HG03521 (cell line): ENCODE data around the gene CLDN11.

Experiments used
- ATAC-seq: cut with Tn5 transposase; IDR thresholded peaks from one replicate; pipeline ENCODE4 v1.9.1; 2021; ENCODE audit warnings: mild to moderate bottlenecking, moderate library complexity; ENCODE audit not compliant: unreplicated experiment

The CLDN11 gene

DNA sequence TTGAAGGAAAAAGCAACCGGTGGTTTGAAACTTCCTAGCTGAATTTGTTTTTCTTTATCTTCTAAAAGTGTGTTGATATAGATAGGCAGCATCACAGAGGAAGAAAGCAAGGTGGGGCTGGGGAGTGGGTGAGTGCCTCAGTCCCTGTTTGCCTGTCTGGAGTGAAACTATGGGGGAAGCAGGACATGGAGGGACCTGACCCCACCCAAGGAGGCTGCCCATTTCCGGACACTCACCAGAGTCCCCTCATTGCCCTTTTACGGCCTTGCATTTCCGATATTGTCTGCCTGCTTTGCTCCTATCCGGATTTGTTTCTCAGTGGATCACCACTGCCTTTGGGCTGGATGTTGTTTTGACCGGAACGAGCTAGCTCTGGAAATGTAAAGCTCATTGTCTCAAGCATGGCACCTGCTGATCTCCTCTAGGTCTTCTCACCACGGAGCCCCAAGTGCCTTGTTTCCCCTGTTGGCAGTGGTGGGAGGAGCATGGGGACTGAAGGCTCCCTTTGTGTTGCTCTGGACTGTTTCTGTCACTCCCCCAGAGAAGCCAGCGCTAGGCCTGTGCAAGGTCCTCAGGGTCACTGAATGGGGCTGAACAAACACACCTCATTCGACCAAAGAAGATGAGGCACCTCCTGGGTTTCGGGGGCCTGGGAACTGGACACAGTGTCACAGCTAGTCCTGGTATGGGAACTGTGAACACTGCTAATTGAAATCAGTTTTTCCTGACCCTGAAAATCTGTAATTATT is 7.0 kb downstream of the CLDN11 start:
- no peak for ATAC-seq

DNA sequence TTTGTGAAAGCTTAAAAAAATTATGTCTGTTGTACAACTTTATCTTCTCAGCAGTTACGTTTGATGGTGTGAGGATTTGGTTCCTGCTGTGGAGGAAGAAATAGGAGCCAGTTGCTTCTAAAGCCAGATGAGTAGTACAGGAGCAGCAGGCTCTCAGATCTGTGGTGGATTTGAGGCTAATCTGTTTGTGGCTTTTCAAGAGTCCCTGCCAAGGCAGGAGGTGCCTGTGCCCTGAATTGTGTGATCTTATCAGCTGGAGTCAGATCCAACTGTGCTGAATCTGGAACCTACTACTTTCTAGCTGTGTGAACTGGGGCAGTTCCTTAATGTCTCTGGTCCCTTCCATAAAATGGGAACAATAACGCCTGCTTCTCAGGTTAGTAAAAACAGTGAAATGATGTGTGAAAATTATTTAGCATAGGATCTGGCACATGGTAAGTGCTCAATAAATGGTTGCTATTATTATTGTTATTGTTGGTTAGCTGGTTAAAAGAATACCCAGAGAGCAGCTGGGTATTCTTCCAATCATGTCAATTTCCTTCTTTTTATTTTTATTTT is 7.7 kb downstream of the CLDN11 start:
- no peak for ATAC-seq

DNA sequence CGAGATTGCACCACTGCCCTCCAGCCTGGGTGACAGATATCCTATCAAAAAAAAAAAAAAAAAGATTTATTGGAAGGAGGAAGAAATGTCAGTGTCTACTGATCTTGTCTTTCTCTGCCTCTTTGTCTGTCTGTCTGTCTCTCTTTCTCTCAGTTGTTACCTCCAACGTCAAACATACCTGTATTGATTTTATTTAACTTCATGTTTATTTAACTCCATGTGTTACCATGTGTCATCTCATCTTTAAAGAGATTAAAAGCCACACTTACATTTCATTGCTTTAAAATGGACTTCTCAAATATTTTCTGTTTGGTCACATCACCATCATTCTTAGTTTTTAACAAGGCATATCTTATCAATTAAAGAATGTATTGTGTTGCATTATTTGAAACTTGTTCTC is 9.4 kb downstream of the CLDN11 start:
- no peak for ATAC-seq

DNA sequence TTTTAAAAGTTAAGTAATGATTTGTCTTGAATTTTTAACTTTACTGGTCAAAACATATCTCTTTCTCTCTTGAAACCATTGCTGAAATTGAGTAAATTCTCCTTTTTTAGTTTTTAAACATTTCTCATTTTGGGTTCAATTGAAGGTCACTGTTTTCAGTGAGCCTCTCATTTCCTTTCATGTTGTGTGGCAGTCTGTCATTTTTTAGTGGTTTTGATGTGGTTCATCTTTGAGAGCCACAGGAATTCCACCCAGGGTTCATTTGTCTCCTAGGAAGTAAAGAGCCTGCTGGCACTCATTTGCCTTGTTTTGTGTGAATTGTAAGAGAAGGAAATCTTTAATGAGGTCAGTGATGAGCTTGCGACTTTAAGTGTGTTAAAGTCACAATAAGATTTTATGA is 10.4 kb downstream of the CLDN11 start:
- ATAC-seq: no peak

DNA sequence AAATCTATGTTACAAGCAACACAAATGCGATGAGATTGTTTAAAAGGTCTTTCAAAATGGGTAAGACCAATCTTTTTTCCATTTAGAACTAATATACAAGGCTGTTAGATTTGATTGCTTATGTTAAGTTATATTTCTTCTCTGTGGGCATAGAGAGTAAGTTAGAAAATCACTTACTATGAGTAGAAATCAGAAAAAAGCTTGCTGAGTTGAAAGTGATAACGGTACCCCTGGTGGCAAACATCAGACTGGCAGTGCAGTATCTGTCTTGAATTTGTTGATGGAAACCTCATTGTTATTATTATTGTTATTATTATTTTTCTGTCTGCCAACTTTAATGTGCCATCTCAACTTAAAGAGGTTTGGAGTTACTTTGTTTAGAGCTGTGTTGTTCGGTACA is 12.4 kb downstream of the CLDN11 start:
- no peak for ATAC-seq

DNA sequence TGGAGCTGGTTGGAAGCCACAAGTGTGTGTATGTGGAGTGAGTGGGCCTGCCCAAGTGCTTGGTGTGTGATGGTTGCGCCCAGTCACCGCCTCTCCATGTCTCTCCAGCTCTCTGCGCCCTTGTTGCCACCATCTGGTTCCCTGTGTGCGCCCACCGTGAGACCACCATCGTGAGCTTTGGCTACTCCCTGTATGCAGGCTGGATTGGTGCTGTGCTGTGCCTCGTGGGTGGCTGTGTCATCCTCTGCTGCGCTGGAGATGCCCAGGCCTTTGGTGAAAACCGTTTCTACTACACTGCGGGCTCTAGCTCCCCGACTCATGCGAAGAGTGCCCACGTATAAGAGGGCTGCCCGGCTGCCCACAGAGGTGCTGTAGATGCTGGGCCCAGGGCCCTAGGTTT is 13.7 kb downstream of the CLDN11 start:
- no peak for ATAC-seq

DNA sequence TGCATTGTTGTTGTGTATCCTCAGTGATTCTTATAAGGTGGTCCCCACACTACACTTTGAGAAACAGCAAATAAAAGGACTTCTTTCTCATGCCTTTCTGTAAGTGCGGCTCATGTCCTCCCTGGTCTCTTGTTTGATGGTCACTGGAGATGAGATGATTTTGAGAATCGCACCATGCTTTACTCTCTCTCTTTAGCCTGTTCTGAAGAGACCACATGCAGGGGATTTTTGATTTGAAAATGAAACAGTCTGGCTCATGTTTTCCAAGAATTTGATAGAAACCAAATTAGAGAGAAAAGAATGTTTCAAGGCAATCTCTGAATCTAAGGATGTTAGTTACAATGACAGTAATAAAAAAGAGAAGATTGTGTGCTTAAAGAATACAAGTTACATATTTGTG is 18.0 kb downstream of the CLDN11 start:
- ATAC-seq: no peak

DNA sequence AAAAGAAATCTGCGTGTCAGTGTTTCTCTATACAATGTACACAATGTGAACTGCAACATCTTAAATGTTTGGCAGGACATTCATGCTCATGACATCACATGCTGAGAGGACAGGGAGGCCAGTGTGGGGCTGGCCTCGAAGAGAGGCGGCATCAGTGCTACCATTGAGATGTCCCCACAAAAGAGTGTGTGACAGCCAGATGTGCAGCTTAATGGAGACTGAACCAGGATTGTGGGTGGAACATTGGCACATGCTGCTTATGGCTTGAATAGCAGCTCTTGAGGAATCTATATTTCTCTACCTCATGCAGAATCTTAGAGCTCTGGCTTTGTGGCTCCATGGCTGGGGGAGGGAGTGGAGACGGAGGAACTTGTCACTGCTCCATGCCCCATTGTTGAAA is 18.5 kb downstream of the CLDN11 start:
- ATAC-seq: no peak

DNA sequence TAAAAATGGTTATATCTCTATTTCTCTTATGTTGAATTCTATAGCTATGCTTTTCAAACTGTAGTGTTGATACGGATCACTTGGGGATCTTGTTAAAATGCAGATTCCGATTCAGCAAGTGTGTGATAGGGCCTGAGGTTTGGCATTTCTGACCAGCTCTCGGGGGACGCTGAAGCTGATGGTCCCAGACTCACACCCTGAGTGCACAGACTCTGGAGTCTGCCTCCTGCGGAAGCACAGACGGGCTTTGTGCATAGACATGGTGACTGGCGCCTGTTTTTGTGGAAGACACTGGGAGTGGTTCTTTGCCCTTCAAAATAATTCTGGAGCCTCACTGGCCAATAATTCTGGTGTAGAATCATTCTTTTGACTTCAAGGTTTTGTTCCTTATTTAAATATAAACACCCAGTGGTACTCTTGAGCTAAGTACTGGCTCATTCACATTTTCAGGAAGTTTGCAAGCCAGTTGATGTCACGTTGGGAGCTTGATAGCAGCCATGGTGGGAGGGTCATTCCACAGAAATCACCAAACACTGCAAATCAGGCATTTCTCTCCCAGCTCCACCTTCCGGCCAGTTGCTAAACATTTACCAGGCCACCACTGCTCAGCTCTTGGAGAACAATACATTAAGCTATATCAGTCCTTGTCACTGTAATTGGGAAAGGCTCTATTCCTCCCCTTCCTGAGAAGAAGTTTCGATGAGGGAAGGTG is 19.2 kb downstream of the CLDN11 start:
- ATAC-seq: no peak

DNA sequence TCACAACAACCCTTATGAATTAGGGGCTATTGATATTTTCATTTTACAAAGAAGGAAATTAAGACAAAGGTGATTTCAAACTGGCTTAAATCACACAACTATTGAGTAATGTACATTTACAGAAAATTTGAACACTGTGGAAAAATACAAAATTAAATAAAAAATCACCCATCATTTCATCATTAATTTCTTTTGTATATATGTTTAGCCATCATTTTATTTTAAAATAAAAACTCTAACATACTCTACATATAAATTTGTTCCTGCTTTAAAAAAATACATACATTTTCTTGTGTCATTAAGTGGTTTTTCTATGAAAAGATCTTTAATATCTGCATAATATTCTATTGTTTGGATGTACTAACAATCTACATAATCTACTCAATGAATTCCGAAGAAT is 20.2 kb downstream of the CLDN11 start:
- no peak for ATAC-seq

DNA sequence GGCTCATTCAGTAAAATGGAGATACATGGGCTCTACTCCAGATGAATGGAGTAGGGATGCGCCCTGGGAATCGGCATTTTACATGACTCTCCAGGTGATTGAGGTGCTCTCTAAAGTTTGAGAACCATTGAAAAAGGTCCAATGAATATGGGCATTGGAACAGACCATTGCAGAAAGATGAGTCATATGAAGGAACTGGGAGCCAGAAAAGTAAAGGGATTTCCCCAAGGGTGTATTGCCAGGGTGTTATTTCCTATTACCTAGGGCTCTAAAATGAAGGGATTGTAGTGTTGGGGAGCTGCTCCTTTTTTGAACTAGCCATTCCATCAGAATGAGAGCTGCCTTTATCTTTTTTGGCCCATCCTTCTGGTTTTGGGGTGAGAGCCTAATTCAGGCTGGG is 21.7 kb downstream of the CLDN11 start:
- ATAC-seq: no peak

DNA sequence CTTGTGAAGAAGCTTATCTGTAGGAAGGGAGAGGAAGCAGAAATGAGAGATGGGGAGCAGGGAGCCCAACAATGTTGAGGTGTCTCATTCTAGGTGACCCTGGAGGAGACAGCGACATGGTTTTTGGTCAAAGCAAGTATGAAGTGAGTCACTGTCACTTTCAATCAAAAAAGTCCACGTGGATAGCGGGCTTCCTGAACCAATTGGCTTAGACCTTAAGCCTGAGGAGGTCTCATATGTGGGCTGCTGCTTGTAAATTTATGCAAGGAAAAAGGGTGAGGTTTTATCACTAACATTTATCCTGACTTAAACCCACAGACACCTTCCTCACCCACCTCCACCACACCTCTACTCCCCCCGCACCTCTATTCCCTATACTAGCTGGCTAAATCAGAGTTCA is 22.7 kb downstream of the CLDN11 start:
- no peak for ATAC-seq

DNA sequence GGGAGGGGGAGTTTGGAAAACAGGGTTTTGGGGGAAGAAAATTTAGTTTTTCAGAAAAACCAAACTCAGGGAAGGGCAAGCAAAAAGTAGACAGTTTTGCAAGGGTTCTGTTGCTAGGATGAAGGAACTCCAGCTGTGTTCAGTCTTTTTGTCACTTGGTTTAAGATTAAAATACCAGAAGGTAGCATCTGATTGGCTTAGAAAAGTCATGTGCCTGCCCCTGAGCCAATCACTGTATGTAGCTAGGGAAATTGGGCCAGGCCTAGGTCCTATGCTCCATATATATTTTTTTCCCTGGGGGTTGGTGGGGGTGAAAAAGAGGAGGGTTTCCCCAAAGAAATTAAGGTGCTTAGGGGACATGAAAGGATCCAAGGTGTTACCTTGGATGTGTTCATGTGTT is 24.3 kb downstream of the CLDN11 start:
- ATAC-seq: no peak

DNA sequence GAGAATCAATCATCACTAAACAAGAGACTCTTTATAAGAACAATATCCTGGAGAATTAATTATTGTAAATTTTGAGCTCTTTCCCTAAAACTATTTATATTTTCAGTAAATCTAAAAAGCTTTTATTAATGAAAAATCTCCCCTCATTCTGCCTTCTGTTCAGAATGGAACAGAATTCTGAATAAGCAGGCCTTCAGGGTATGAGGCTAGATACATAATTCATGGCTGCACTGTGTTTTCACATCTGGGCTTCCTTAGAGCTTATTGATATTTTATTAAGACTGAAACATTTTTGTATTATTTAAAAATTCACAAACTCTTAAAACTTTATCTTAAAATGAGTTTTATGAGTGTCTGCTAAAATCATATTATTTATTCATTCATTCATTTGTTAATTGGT is 24.8 kb downstream of the CLDN11 start:
- no peak for ATAC-seq

DNA sequence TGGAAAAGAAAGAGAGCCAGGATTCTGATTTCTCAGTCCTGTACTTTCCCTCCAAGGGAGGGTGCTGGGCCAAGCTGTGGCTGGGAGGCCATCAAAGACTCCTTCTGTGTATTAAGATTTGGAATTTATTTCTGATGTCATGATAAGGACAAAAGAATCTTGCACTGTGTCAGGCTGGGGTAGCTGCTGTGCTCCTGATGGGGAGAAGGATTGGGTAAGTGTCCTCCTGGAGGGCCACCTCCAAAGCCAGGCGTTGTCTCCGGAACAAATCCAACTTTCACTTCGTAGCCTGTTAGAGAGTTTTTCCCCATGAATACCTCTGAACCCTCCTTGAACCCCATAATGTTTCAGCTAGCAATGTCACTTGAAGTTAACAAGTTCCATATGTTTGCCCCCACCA is 29.9 kb downstream of the CLDN11 start:
- ATAC-seq: no peak

DNA sequence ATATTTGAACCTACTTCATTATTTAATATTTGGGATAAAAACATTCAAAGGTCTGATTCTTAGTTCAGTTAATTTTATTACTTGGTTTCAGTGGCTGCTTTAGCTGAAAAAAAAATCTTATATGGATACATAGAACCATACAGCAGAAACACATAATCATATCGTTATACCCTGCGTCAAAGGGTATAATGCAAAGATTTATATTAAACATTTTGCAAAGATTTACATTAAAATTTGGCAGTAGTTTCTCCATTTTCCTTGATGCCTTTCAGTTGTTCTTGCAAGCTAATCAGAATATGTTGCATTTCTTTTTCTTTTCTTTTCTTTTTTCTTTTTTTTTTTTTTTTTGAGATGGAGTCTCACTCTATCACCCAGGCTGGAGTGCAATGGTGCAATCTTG is 31.4 kb downstream of the CLDN11 start:
- no peak for ATAC-seq

DNA sequence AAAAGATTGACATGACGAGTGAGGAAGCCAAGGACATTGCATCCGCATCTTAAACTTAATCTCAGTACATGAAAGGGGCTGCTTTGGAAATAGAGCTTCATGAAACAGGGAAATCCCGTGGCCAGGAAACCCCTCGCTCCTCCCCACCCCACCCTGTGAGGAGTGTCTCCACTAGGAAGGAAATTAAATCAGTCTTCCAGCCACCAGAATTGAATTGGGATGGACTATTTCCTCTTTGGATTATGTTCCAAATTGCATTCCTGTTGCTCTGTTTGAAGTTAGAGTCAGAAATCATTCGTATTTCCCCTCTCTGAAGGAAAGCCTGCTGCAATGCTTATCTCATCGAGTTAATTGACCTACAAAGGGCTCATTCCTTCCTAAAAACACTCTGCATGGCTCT is 35.8 kb downstream of the CLDN11 start:
- no peak for ATAC-seq

DNA sequence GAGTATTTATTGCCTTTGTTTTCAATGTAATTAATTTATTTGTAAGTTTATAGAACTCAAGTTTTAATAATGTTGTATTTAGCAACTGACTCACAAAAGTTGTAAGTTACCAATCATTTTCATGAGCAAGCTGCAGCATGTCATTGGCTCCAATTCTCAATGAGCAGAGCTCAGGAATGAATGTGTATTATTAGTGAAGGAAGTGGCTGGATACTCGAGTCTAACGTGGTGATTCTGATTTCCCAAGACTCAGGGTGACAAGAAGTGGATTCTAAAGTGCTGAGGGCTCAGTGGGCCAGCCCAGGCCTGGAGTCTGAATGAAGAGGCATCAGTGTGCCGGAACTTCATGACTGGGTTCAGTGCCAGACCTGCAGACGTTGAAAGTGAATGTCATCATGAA is 39.6 kb downstream of the CLDN11 start:
- ATAC-seq: no peak

DNA sequence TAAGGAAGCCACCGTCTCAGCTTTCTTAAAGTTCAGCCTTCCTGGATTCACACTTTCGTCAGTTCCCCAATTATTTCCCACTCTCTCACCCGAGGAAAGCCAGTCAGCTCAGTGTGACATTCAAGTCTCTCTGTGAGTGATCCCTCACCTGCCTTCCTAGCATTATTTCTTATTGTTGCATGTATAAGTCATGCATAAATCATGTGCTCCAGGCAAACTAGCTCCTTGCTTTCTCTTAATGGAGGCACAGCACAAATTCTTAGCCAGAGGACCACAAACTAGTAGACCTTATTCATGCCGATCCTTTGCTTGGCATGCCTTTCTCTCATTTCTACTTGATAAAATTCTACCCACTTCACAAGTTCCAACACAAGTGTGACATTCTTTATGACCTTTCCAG is 44.3 kb downstream of the CLDN11 start:
- ATAC-seq: no peak

DNA sequence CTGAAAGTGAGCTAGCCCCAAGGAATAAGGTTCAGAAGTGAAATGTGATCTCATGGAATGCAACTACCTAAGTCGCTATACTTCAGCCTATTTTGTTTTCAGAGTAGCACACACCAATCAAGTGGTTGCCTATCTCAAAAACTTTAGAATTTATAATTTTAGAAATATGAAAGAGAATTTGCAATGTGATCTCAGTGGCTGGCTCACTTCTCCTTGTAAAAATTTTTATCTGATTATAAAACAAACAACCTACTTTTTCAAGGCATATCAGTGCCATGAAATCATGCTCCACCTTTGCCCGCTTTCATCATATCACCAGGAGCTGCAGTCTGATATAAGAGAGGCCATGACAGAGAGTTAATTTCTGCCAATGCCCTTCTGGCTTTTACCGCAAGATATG is 47.3 kb downstream of the CLDN11 start:
- ATAC-seq: no peak

DNA sequence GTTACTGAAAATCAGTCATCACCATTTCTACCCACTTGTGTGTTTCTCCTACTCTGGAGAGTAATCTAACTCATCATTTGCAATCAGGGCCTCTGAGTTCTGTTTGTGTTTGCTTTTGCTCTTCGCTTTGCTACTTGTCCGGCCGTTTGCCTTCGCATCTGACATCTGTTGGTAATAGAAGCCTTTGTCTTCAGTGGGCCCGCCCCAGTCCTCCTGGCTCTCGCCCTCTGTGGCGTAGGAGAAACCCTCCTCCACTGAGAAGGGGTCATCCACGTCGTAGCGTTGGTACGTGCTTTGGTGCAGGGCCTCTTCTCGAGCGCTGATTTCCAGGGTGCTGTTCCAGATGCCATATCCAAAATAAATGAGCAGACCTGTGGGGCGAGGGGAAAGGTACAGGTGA is 48.3 kb downstream of the CLDN11 start:
- ATAC-seq: no peak

DNA sequence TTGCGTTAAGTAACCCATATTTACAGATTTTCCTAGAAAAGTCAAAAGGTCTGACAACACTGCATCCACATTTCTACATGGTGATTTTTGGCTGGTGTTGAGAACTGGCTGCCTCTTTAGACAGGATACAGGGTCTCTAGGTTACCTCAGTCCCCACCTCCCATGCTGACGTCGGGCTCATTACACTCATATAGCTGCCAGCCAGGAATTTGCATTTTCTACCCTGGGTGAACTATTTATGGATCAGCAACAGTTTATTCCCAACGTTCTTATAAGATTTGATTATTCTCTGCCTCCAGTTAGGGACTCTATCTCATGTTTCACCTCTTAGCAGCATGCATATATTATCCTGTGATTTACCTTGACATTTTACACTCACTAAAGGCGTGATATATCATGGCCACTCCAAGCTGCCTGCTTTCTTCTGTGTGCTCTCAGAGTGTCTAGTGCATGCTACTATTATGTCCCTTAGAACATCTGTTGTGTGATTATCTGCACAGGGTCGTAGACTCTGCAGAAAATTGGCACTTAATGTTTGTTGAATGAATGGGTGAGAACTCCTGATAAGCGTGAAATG is 49.0 kb downstream of the CLDN11 start:
- no peak for ATAC-seq
